ENCODE data around the gene PAPPA. TPM values are rescaled to one million over a fixed set of nuclear protein-coding genes. Genes with fewer than 3 reads are reported as not detected.

The PAPPA gene
- total RNA-seq, 4 donors from 2014 or later = 2.1 to 5.0 (median 3.7) TPM

DNA sequence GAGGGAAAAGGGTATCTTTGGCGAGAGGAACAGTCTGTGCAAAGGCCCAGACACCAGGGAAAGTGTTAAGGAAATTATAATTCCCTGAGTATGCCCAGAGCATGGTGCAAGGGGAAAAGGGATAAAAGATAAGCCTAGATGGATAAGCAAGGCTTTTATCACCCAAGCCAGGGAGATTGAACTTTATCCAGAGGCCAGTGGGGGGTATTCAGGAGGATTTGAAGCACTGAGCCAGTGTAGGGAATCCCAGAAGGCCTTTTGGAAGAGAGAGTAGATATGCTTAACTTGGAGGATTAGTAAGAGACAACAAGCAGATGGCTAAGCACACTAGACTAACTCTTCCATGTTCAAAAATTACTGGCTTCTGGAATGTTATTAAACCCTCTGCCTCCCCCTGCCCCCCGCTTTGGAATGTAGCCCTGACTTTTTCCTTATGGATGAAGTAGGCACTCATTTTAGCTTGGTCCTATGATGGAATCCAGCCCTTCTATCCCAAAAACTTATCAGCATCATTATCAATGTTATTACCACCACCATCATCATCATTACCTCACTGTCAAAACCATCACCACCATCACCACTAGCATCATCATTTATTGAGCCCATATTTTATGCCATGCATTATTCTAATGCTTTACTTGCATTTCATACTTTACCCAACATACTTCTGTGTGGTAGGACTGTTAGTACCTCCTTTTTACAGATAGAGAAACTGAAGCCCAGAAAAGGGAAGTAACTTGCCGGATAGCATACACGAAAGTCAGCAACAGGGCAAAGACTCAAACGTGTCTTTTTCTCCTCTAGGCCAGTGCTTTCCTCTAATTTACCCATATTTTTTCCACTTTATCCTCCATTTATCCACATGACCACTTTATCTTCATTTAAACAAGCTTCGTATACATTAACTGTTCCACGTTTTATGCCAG, 237.0 kb downstream of the PAPPA start:
- no peaks in the 10 kb centered on the region for H3K4me1 ChIP-seq
- WGBS = 82% methylated on average over 7 of the region's 7 CpGs
- H3K4me3 ChIP-seq = no peak overlapping the region
- H3K27me3 ChIP-seq = no peaks in the 10 kb centered on the region
- intact Hi-C loops (cut with DNase I) = no loop called here
- H3K36me3 ChIP-seq = peaks cover 0 to 6% (median 2%) of the 10 kb centered on the region in 4 donors
- no peak for DNase-seq (ENCODE audit: extremely low spot score)
- TF ChIP-seq, protein P1, sequence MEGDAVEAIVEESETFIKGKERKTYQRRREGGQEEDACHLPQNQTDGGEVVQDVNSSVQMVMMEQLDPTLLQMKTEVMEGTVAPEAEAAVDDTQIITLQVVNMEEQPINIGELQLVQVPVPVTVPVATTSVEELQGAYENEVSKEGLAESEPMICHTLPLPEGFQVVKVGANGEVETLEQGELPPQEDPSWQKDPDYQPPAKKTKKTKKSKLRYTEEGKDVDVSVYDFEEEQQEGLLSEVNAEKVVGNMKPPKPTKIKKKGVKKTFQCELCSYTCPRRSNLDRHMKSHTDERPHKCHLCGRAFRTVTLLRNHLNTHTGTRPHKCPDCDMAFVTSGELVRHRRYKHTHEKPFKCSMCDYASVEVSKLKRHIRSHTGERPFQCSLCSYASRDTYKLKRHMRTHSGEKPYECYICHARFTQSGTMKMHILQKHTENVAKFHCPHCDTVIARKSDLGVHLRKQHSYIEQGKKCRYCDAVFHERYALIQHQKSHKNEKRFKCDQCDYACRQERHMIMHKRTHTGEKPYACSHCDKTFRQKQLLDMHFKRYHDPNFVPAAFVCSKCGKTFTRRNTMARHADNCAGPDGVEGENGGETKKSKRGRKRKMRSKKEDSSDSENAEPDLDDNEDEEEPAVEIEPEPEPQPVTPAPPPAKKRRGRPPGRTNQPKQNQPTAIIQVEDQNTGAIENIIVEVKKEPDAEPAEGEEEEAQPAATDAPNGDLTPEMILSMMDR (IDR thresholded peaks at IDR 0.05) = no peak
- TF ChIP-seq POLR2A (IDR thresholded peaks at IDR 0.05; ENCODE audit: low read depth) (no peak), EP300 (IDR thresholded peaks at IDR 0.05) (no peak), POLR2AphosphoS5 (IDR thresholded peaks at IDR 0.05) (no peak)
- no peaks in the 10 kb centered on the region for H3K9me3 ChIP-seq
- no peak overlapping the region for H3K27ac ChIP-seq (replicated peaks in 1 of 4)

DNA sequence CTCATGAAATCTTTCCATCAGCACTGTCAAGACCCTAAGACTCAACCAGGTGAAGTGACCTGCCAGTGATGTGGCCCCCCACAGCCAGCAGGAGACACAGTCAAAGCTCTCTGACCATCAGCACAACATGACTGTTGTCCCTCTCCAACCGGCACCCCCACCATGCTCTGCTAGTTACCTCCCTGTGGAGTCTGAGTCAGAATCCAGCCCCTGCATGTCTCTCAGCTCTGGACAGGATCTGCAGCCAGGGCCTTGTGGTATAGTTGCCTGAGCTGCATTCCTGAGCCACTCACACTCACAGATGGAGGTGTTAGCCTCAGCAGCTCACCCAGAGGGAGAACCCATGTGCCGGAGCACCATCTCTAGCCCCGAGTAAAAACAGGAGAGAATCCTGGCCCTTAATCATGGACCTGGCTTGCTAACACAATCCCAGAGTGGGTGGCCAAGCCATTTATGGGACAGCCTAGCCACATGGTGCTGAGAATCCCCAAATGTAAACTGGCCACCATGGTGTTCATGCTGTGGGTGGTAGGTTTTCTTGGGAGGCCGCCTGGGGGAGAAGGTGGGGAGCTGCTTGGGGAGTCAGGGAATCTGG, 237.8 kb downstream of the PAPPA start:
- Histone ChIP-seq H3K4me1 (no peaks in the 10 kb centered on the region), H3K27ac (replicated peaks in 1 of 4) (no peak overlapping the region), H3K4me3 (no peak overlapping the region), H3K27me3 (no peaks in the 10 kb centered on the region), H3K9me3 (no peaks in the 10 kb centered on the region), H3K36me3 (peaks cover 0 to 6% (median 2%) of the 10 kb centered on the region in 4 donors)
- 91% methylated on average over 4 of the region's 4 CpGs for WGBS
- intact Hi-C loops (cut with DNase I) = no loop called here
- DNase-seq (ENCODE audit: extremely low spot score) = no peak
- no peak for TF ChIP-seq POLR2A (IDR thresholded peaks at IDR 0.05; ENCODE audit: low read depth)
- no peak for TF ChIP-seq EP300 (IDR thresholded peaks at IDR 0.05)
- TF ChIP-seq POLR2AphosphoS5 (IDR thresholded peaks at IDR 0.05) = no peak
- TF ChIP-seq, protein P1 (IDR thresholded peaks at IDR 0.05) = no peak

DNA sequence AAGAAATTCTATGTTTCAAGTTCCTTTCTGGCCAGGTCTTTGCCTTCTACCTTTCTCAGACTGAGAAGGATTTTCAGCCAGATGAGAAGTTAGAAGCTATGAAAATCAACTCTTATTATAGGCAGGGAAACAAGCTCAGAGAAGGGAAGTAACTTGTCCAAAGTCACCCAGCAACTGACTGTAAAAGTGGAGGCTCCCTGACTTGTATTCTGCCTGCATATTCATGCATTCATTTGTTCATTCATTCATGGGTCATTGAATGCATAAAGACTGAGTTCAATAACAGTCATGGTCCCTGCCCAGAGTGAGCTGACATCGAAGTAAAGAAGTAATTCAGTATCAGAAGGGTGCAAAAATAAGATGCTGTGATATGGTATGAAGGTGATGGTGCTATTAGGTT, 239.6 kb downstream of the PAPPA start:
- Histone ChIP-seq H3K27ac (replicated peaks in 1 of 4) (no peak overlapping the region), H3K4me3 (no peak overlapping the region), H3K36me3 (peaks cover 0 to 11% (median 3%) of the 10 kb centered on the region in 4 donors), H3K27me3 (no peaks in the 10 kb centered on the region), H3K9me3 (no peaks in the 10 kb centered on the region), H3K4me1 (no peaks in the 10 kb centered on the region)
- no peak for DNase-seq (ENCODE audit: extremely low spot score)
- TF ChIP-seq EP300 (IDR thresholded peaks at IDR 0.05) (no peak), POLR2AphosphoS5 (IDR thresholded peaks at IDR 0.05) (no peak), POLR2A (IDR thresholded peaks at IDR 0.05; ENCODE audit: low read depth) (no peak)
- TF ChIP-seq, protein P1 (IDR thresholded peaks at IDR 0.05) = no peak
- WGBS = 95% methylated on average over 1 of the region's 1 CpG
- intact Hi-C loops (cut with DNase I) = no loop called here

- peaks cover 0 to 11% (median 3%) of the 10 kb centered on the region in 4 donors for H3K36me3 ChIP-seq
- H3K9me3 ChIP-seq = no peaks in the 10 kb centered on the region
- DNase-seq (ENCODE audit: extremely low spot score) = no peak
- intact Hi-C loops (cut with DNase I) = no loop called here
- TF ChIP-seq POLR2AphosphoS5 (IDR thresholded peaks at IDR 0.05) (no peak), POLR2A (IDR thresholded peaks at IDR 0.05; ENCODE audit: low read depth) (no peak), EP300 (IDR thresholded peaks at IDR 0.05) (no peak)
- TF ChIP-seq, protein P1 (IDR thresholded peaks at IDR 0.05) = no peak
- no peaks in the 10 kb centered on the region for H3K4me1 ChIP-seq
- WGBS = 98% methylated on average over 6 of the region's 6 CpGs
- no peaks in the 10 kb centered on the region for H3K27me3 ChIP-seq
- H3K4me3 ChIP-seq = no peak overlapping the region
- H3K27ac ChIP-seq (replicated peaks in 1 of 4) = no peak overlapping the region
These were observed 240.5 kb downstream of the PAPPA start for GRCh38 chr9:116394070-116394469.

All from esophagus muscularis mucosa (tissue), 4 donors.